HepG2 (cell line): ENCODE data around the gene OVCA2. TPM values are rescaled to one million over a fixed set of nuclear protein-coding genes. Genes with fewer than 3 reads are reported as not detected.

Experiments used
- CCAR2 ChIP-seq: fragments of 200-400 bp; formaldehyde crosslinking; optimal IDR thresholded peaks from 2 replicates; pipeline ENCODE3; 2018; ENCODE audit warnings: low read depth, mild to moderate bottlenecking, low read length, moderate library complexity
- CTCF ChIP-seq: sonication (generic); formaldehyde crosslinking; IDR thresholded peaks from 2 replicates; pipeline ENCODE4 v1.5.0; 2020; ENCODE audit warnings: mild to moderate bottlenecking, missing genetic modification reagents, moderate library complexity
- HNRNPL ChIP-seq: fragments of 200-400 bp; formaldehyde crosslinking; IDR thresholded peaks from 2 replicates; pipeline ENCODE4 v1.6.1; 2017; ENCODE audit warnings: mild to moderate bottlenecking, low read depth, low read length
- MAFK ChIP-seq, 2 experiments: IDR thresholded peaks in 1 of 2; conservative IDR thresholded peaks in 1 of 2; 2 replicates each; pipeline ENCODE4 v1.6.1; 2011; ENCODE audit warnings: improper control_type of control experiment in 2 of 2, low read length in 2 of 2
- MBD4 ChIP-seq: IDR thresholded peaks from 2 replicates; pipeline ENCODE4 v1.6.1; 2012; ENCODE audit warnings: low read length, inconsistent platforms, borderline replicate concordance
- MXD4 ChIP-seq: IDR thresholded peaks from 2 replicates; pipeline ENCODE4 v1.6.1; 2016; ENCODE audit warnings: mild to moderate bottlenecking, missing biosample characterization, missing genetic modification reagents
- NCOA1 ChIP-seq: sonication (generic); formaldehyde crosslinking; IDR thresholded peaks from 2 replicates; pipeline ENCODE4 v1.9.0; 2021; ENCODE audit warnings: missing genetic modification reagents
- NFKBIZ ChIP-seq: IDR thresholded peaks from 2 replicates; pipeline ENCODE4 v1.6.1; 2018; ENCODE audit warnings: missing genetic modification reagents, missing compliant biosample characterization
- NR2C2 ChIP-seq: sonication (generic); formaldehyde crosslinking; IDR thresholded peaks from 2 replicates; pipeline ENCODE4 v1.4.0; 2020; ENCODE audit warnings: missing genetic modification reagents, mild to moderate bottlenecking, moderate library complexity, borderline replicate concordance
- PAX8 ChIP-seq: sonication (generic); formaldehyde crosslinking; IDR thresholded peaks from 2 replicates; pipeline ENCODE4 v1.8.0; 2022; ENCODE audit warnings: mild to moderate bottlenecking, missing genetic modification reagents, borderline replicate concordance
- RFXANK ChIP-seq: IDR thresholded peaks from 2 replicates; pipeline ENCODE4 v1.6.1; 2016
- RXRA ChIP-seq: sonication (generic); formaldehyde crosslinking; IDR thresholded peaks from 2 replicates; pipeline ENCODE4 v1.5.1; 2020; ENCODE audit warnings: missing genetic modification reagents
- RXRB ChIP-seq: IDR thresholded peaks from 2 replicates; pipeline ENCODE4 v1.6.1; 2016; ENCODE audit warnings: borderline replicate concordance, missing genetic modification reagents, missing compliant biosample characterization
- SIN3A ChIP-seq: IDR thresholded peaks from 2 replicates; pipeline ENCODE4 v1.6.1; 2011; ENCODE audit warnings: low read depth, mild to moderate bottlenecking, control low read depth, low read length, borderline replicate concordance
- SPEN ChIP-seq: sonication (generic); formaldehyde crosslinking; IDR thresholded peaks from 2 replicates; pipeline ENCODE4 v1.5.1; 2020; ENCODE audit warnings: low read depth, mild to moderate bottlenecking, missing genetic modification reagents
- SRF ChIP-seq: IDR thresholded peaks from 2 replicates; pipeline ENCODE4 v1.6.1; 2011; ENCODE audit warnings: mild to moderate bottlenecking, low read depth, low read length, moderate library complexity
- TBX3 ChIP-seq: fragments of 450-650 bp; IDR thresholded peaks from 2 replicates; pipeline ENCODE4 v1.6.1; 2017; ENCODE audit warnings: antibody characterized with exemption, mild to moderate bottlenecking, inconsistent platforms, borderline replicate concordance
- ZC3H4 ChIP-seq: sonication (generic); formaldehyde crosslinking; IDR thresholded peaks from 2 replicates; pipeline ENCODE4 v1.4.0; 2020; ENCODE audit warnings: missing genetic modification reagents, borderline replicate concordance
- ZFP62 ChIP-seq: sonication (generic); formaldehyde crosslinking; IDR thresholded peaks from 2 replicates; pipeline ENCODE4 v1.4.0; 2020; ENCODE audit warnings: missing genetic modification reagents
- ZFY ChIP-seq: sonication (generic); formaldehyde crosslinking; IDR thresholded peaks from 2 replicates; pipeline ENCODE4 v1.4.0; 2020; ENCODE audit warnings: missing genetic modification reagents
- ZNF512B ChIP-seq: sonication (generic); formaldehyde crosslinking; IDR thresholded peaks from 2 replicates; pipeline ENCODE4 v1.5.1; 2020; ENCODE audit warnings: missing genetic modification reagents, mild to moderate bottlenecking, borderline replicate concordance
- ZNF543 ChIP-seq: sonication (generic); formaldehyde crosslinking; IDR thresholded peaks from 2 replicates; pipeline ENCODE4 v1.4.0; 2020; ENCODE audit warnings: mild to moderate bottlenecking, missing genetic modification reagents
- ZNF7 ChIP-seq: IDR thresholded peaks from 2 replicates; pipeline ENCODE4 v1.6.1; 2016; ENCODE audit warnings: missing biosample characterization, missing genetic modification reagents
- ZNF790 ChIP-seq: sonication (generic); formaldehyde crosslinking; IDR thresholded peaks from 2 replicates; pipeline ENCODE4 v1.8.0; 2022; ENCODE audit warnings: missing genetic modification reagents, mild to moderate bottlenecking, borderline replicate concordance
- polyA plus RNA-seq, 8 experiments: library from polyadenylated mRNA; depleted of rRNA in 3 of 8; stranded (reverse) in 7 of 8; unstranded in 1 of 8; fragments of >200 nt; fragmentation: Illumina TruSeq in 4 of 8; extraction: Trizol in 4 of 8; gene quantifications; 2 replicates each; pipeline versions ENCODE4 v1.2.1 to v1.2.3, GENCODE V29; 2011 to 2016; ENCODE audit warnings: low read depth in 4 of 8, missing spikeins in 1 of 8, mixed read lengths in 1 of 8; ENCODE audit not compliant: insufficient read depth in 1 of 8
- total RNA-seq, 5 experiments: library from RNA; depleted of rRNA; stranded (reverse); fragments of >200 nt; fragmentation: Illumina TruSeq; extraction: Trizol; gene quantifications; 2 replicates each; pipeline ENCODE4 v1.2.3, GENCODE V29; 2016; ENCODE audit warnings: low read depth in 1 of 5
- TF ChIP-seq, protein P1 (sequence below): sonication (generic); formaldehyde crosslinking; IDR thresholded peaks from 2 replicates; pipeline ENCODE4 v1.4.0; 2020; ENCODE audit warnings: mild to moderate bottlenecking, missing genetic modification reagents
- TF ChIP-seq, protein P2 (sequence below): sonication (generic); formaldehyde crosslinking; conservative IDR thresholded peaks from 2 replicates; pipeline ENCODE4 v1.5.0; 2020; ENCODE audit warnings: missing genetic modification reagents

Gene OVCA2
- total and polyA plus RNA-seq, 2 of the 13 experiments (the other 11 are each of a cell fraction or from before 2014, with no cell fraction given), result 23.7 to 28.2 TPM

GRCh38 chr17:1995321-1995892 lies 46.4 kb upstream of the OVCA2 start (continued):
- TF ChIP-seq ZNF512B (CRISPR knock-in tag) (no peak), MXD4 (CRISPR knock-in tag) (no peak), ZNF790 (CRISPR knock-in tag) (no peak), ZNF7 (CRISPR knock-in tag) (no peak), SRF (no peak), SPEN (CRISPR knock-in tag) (no peak), ZC3H4 (CRISPR knock-in tag) (no peak), CCAR2 (no peak), RXRB (no peak), MBD4 (no peak), ZFP62 (CRISPR knock-in tag) (no peak), ZNF543 (no peak), HNRNPL (no peak), NFKBIZ (CRISPR knock-in tag) (no peak), NCOA1 (no peak), CTCF (CRISPR knock-in tag) (0 out of 2 replicates have a peak, but pooled peaks have one; percentile 3), PAX8 (CRISPR knock-in tag) (no peak), ZFY (CRISPR knock-in tag) (peak; percentile 38; the same call in 1 of the 2 replicates), SIN3A (no peak), RFXANK (0 out of 2 replicates have a peak, but pooled peaks have one; percentile 26), RXRA (no peak), NR2C2 (peak; percentile 18; the same call in 1 of the 2 replicates), MAFK (conservative IDR thresholded peaks at IDR 0.05 in 1 of 2, IDR thresholded peaks at IDR 0.05 in 1 of 2; ENCODE audit: low read length in 2 of 2) (no peak), TBX3 (no peak)
- TF ChIP-seq, protein P1, sequence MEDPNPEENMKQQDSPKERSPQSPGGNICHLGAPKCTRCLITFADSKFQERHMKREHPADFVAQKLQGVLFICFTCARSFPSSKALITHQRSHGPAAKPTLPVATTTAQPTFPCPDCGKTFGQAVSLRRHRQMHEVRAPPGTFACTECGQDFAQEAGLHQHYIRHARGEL (CRISPR knock-in tag), result no peak
- TF ChIP-seq, protein P2, sequence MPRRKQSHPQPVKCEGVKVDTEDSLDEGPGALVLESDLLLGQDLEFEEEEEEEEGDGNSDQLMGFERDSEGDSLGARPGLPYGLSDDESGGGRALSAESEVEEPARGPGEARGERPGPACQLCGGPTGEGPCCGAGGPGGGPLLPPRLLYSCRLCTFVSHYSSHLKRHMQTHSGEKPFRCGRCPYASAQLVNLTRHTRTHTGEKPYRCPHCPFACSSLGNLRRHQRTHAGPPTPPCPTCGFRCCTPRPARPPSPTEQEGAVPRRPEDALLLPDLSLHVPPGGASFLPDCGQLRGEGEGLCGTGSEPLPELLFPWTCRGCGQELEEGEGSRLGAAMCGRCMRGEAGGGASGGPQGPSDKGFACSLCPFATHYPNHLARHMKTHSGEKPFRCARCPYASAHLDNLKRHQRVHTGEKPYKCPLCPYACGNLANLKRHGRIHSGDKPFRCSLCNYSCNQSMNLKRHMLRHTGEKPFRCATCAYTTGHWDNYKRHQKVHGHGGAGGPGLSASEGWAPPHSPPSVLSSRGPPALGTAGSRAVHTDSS (CRISPR knock-in tag), result no peak
